ENCODE measurements around the gene GPC1. TPM values are rescaled to one million over a fixed set of nuclear protein-coding genes. Genes with fewer than 3 reads are reported as not detected.

The GPC1 gene
- total and polyA plus RNA-seq, 2 donors (not counting 3 experiments of a cell fraction or from before 2014, with no cell fraction given) = 9.6 to 31.1 TPM

DNA sequence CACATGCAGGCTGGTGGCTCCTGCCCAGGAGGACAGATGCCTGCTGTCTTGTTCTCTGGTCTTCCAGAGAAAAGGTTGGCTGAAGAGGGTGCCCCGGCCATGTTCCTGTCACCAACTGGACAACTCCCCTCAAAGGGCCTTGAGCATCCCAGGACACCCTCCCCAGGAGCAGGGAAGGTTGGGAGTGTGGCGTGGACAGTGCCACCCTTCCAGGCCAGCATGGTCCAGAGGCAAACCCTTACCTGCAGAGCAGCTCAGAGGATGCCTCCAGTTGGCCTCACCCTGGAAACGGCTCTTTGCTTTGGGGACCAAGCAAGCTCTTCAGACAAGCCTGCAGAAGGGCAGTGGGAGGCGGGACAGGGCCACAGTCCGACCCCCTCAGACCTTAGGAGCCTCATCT is 4.9 kb upstream of the GPC1 start:
- ChIA-PET CTCF (interaction anchor here (1.4 kb wide), 1 partner anchor 197 kb away, joined by 3 read pairs; no protein-coding TSS in a partner anchor), POLR2A (no interaction called here)

More for the DNA sequence above, 4.9 kb upstream of the GPC1 start:
- H2AFZ ChIP-seq (ENCODE audit: low read depth, low read length) = no peak overlapping the region
- no peaks in the 10 kb centered on the region for H3K36me3 ChIP-seq (ENCODE audit: control insufficient read depth in 2 of 2, extremely low read depth in 1 of 2, insufficient read depth in 2 of 2, low read length in 2 of 2)
- dilution Hi-C loops (cut with MboI; ENCODE audit: extremely low pct_ligation_motif_present, low sequenced_read_pairs) (no loop called here), intact Hi-C loops (cut with micrococcal nuclease) (no loop called here)
- no peak for FAIRE-seq
- no peaks in the 10 kb centered on the region for H3K9me3 ChIP-seq (replicated peaks; ENCODE audit: control insufficient read depth, insufficient read depth, low read length)
- no peak overlapping the region for H3K27ac ChIP-seq (ENCODE audit: insufficient read depth, low read depth, low read length)
- H3K79me2 ChIP-seq (ENCODE audit: control insufficient read depth, insufficient read depth, low read length) = no peaks in the 10 kb centered on the region
- H3K4me1 ChIP-seq (ENCODE audit: control insufficient read depth, extremely low read depth, insufficient read depth, low read length) = no peaks in the 10 kb centered on the region
- no TSS peak for BruUV-seq (replicated peaks)
- H3K9ac ChIP-seq (replicated peaks; ENCODE audit: extremely low read depth, insufficient read depth, low read length) = no peak overlapping the region
- H3K4me3 ChIP-seq (replicated peaks in 1 of 3; ENCODE audit: insufficient read depth in 1 of 3, low read depth in 1 of 3, low read length in 3 of 3) = no peak overlapping the region
- DNase-seq (ENCODE audit: low read depth, low spot score) = no peak
- H3K9me1 ChIP-seq (replicated peaks; ENCODE audit: control insufficient read depth, extremely low read depth, insufficient read depth, low read length) = no peaks in the 10 kb centered on the region
- no peaks in the 10 kb centered on the region for H4K20me1 ChIP-seq (replicated peaks; ENCODE audit: control insufficient read depth, extremely low read depth, insufficient read depth, low read length)
- H3K27me3 ChIP-seq (ENCODE audit: control insufficient read depth in 2 of 2, insufficient read depth in 2 of 2, low read length in 2 of 2) = no peaks in the 10 kb centered on the region
- TF ChIP-seq MYC (IDR thresholded peaks at IDR 0.05; ENCODE audit: low read depth, low read length) (no peak), CTCF (IDR thresholded peaks at IDR 0.05; ENCODE audit: extremely low read depth in 1 of 2, insufficient read depth in 1 of 2, low read depth in 1 of 2, low read length in 2 of 2) (no peak), FOS (IDR thresholded peaks at IDR 0.05; ENCODE audit: borderline replicate concordance, insufficient read depth, low read length) (no peak)
- TF ChIP-seq, protein P1, sequence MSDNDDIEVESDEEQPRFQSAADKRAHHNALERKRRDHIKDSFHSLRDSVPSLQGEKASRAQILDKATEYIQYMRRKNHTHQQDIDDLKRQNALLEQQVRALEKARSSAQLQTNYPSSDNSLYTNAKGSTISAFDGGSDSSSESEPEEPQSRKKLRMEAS (IDR thresholded peaks at IDR 0.05; ENCODE audit: insufficient read depth, insufficient read length) = no peak
- no peak overlapping the region for H3K4me2 ChIP-seq (ENCODE audit: insufficient read depth, low read length)
